GM18507 (cell line): ENCODE measurements around the gene TP53I11.

Source experiments
- DNase-seq: peaks from one replicate; pipeline ENCODE4 v3.0.0; 2011; ENCODE audit warnings: low read depth; ENCODE audit not compliant: insufficient read length; ENCODE audit errors: extremely low spot score
- FAIRE-seq: peaks from 2 replicates; lab custom pipeline; 2011; peaks lifted over from hg19 to GRCh38; lab: Jason Lieb, UNC

TP53I11 gene

DNA sequence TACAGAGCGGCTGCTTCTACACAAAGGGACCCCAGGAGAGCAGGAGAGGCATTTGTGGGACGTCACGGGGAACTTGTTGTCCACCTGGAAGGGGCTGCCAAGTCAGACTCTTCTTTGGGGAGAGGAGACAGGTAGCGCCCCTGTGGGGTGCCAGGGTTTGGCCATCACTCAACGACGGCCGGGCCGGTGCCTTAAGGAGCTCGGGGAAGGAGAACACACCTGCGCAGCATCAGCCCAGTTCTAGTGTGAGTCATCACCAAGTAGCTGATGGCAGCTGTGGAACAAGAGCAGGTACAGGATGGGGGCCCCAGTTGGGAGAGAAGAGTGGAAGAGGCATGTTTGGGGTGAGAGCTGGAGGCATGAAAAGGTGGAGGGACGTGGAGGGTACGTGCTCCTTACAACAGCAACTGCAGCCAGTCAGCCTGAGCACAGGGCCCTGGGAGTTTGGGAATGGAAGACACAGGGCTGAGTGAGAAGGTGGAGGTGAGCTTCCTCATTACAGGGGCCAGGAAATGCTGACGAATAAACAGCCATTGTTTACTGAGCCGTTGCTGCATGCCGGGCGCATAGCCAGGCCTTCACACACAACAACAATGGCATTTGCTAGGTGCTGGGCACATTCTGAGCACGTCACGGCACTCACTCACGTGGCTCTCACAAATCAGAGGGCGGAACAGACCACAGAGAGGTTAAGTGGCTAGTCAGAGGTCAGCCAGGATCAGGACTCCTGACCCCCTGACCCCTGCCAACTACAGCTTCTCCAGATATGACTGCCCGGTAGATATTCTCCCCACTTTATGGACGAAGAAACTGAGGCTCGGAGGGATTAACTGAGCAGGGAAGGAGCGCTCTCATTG lies 29.1 kb upstream of the TP53I11 start:
- no peak for DNase-seq
- no peak for FAIRE-seq

DNA sequence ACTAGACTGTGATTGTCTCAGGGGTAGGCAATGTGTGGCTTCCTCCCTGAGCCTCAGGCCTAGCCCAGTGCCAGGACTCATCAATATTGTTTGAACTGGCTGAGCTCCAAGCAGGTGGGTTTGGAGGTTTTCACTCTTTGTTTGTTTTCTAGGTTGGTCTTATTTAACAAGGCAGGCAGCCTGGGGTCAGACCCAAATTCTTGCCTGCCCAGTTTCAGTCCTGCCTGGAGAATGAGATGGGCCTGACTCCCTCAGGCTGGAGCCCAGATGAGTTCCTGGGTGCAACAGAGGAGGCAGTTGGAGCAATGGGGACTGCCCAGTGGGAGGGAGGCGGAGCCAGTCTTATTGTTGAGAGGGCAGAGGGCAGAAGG lies 28.3 kb upstream of the TP53I11 start:
- DNase-seq (no peak), FAIRE-seq (no peak)

DNA sequence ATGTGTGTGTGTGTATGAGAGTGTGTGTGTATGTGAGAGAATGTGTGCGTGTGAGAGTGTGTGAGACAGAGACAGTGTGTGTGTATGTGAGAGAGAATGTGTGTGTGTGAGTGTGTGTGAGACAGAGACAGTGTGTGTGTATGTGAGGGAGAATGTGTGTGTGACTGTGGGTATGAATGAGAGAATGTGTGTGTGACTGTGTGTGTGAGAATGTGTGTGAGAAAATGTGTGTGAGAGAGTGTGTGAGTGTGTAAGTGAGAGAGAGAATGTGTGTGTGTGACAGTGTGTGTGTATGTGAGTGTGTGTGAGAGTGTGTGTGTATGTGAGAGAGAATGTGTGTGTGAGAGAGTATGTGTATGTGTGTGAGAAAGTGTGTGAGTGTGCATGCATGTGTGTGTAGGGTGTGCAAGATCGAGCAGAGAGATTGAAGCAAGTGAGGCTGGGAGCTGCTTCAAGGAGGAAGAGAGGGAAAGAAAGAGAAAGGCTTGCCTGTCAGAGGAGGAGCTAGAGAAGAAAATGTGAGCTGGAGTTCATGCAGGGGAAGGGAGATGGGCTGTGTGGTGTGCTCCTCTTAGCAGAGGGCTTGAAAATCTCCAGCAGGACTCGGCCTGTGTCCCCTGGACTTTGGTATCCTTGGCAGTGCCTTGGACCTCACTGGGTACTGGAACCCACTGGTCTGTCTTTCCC lies 27.7 kb upstream of the TP53I11 start:
- FAIRE-seq (no peak), DNase-seq (no peak)

DNA sequence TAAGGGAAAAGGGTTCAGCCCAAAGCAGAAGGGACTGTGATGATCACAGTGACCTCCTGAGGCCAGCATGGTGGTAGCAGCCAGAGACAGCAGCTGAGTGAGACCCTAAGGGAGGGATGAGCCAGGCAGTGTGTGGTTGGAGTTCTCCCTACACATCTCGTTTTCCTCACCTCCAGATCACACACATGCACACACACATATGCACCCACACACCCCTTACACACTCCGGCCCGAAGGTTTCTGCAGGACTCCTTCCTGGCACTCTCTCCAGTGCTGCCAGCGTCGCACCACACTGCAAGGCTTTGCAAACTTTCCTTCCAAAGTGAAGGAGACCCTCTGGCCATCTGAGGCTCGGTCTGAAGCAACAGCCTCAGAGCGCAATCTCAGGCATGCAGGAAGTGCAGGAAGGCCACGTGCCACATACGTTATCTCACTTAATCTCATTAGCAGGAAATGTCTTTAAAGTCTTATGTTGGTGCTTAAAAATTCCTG lies 26.9 kb upstream of the TP53I11 start:
- DNase-seq: no peak
- no peak for FAIRE-seq

- FAIRE-seq: no peak
Measured at GRCh38 chr11:44976576-44976975, 25.9 kb upstream of the TP53I11 start.

GRCh38 chr11:44974402-44975000 lies 23.8 kb upstream of the TP53I11 start:
- DNase-seq (no peak), FAIRE-seq (no peak)

More at GRCh38 chr11:44976576-44976975, 25.9 kb upstream of the TP53I11 start:
- DNase-seq: no peak

DNA sequence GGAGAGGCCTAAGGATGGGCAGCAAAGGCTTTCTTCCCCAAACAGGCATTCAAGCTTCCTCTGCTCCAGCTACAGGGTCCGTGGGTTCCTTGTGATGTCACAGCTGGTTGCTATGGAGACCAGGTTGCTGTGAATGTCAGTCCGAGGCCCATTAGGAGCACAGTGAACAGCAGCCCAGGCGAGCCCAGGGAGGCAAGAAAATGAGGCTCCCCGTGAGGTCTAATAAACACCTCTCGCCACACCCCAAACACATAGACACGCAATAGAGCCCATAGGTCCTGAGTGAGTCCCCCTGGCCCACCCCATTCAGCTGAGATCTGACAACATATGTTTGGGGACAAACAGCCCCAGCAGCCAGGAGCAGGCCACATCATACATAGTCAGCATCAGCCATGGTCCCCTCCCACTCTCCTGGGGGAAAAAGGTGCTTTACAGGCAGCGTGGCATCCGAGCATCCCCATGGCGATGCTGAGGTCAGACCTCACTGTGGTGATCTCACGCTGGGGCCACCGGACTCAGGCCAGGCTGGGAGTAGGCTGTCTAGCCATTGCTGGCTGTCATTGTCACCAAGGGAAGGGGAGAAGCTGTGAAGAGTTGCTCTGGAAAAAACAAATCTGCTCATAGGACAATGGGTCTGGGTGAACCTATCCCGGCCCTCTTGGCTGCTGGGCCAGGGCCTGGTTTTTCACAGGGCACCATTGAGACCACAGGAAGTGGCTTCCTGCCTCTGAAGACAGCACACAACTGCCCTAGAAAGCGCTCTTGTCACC lies 23.1 kb upstream of the TP53I11 start:
- FAIRE-seq (no peak), DNase-seq (no peak)

GRCh38 chr11:44972746-44973435 lies 22.2 kb upstream of the TP53I11 start:
- FAIRE-seq: no peak

DNA sequence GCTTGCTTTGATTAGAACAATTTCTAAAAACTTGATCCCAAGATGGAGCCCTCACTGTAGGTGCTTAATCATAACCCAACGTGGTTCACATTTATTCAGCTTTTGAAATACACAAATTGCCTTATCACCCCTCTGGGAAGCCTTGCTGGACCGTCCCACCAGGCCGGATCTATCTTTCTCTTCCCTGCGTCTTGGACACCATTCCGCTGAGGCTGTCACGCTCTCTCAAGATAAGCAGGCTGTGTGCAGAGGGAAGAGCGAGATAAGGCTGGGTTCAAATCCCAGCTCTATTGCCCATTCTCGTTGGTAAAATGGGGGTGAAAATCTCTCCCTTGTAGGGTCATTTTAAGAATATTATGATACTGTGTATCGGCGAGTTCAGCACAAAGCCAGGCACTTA lies 20.5 kb upstream of the TP53I11 start:
- DNase-seq (no peak), FAIRE-seq (no peak)

More at GRCh38 chr11:44972746-44973435, 22.2 kb upstream of the TP53I11 start:
- DNase-seq: no peak

- DNase-seq (no peak), FAIRE-seq (no peak)
Measured at GRCh38 chr11:44970293-44970692, 19.6 kb upstream of the TP53I11 start.

DNA sequence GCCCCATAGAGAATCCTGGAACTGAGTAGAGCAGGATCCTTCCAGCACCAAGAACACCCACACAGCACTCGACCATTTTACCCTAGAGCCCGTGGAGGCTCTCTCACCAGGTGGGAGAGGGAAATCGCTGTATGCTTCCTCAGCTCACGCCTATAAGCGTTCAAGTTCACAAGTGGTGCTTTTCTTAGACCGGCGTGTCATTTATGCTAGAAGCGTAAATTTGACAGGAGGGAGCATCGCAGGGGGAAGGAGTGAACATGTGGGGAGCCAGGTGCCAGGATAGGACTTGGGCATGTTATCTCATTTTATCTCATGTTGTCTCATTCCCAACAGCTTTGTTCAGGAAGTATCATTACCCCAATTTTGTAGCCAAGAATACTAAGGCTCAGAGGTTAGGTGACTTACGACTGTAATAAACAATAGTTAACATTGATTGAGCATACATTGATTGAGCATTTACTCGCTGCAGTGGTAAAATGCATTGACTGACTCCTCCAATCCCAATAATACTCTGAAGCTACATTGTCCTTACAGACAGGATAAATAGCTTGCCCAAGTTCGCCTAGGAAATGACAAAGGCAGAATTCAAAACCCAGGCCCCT lies 19.1 kb upstream of the TP53I11 start:
- DNase-seq (no peak), FAIRE-seq (no peak)

DNA sequence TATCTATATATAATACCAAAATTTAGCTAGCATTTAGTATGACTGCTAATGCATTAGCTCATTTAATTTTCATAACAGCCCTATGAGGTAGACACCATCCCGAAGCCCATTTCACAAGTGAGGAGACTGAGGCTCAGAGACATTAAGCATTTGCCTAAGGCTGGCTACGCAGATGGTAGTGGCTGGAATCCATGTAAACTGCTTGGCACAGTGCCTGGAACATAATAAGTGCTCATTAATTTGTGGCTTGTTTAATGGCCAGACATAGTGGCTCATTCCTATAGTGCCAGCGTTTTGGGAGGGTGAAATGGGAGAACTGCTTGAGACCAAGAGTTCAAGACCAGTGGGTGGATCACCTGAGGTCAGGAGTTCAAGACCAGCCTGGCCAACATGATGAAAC lies 17.8 kb upstream of the TP53I11 start:
- FAIRE-seq (no peak), DNase-seq (no peak)

GRCh38 chr11:44967930-44968496 lies 17.3 kb upstream of the TP53I11 start:
- FAIRE-seq: no peak
- no peak for DNase-seq

GRCh38 chr11:44966694-44967093 lies 16.0 kb upstream of the TP53I11 start:
- DNase-seq: no peak

DNA sequence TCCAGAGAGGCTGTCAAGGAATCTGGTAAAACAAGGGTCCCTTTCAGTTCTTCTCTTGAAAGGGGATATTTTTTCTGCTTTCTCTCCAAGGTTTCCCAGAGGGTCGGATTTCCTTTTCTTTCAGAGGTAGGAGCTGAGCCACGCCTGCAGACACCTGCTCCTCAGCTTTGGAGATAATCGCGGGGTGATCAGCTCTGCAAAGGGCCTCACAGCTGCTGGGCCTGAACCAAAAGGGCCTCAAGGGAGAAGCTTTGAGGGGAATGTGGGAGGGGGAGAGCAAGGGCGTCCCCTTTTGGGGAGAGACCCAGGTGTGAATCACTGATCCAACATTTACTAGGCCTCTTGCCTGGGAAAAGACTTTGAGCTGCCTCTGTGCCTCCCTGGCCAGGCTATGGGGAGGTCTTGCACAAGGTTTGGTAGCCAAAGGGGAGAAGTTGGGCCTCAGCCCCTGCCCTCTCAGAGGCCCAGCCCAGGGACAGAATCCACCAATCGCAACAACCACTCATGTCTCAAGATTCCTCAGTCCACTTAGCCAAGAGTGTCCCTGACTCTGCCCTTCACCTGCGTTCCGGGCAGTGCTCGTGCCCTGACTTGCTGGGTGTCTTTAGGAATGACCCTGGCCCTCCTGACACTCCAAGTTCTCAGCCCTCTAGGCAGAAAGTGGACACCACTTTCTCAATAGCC lies 14.0 kb upstream of the TP53I11 start:
- DNase-seq (no peak), FAIRE-seq (no peak)

More at GRCh38 chr11:44966694-44967093, 16.0 kb upstream of the TP53I11 start:
- no peak for FAIRE-seq

GRCh38 chr11:44963948-44964347 lies 13.3 kb upstream of the TP53I11 start:
- FAIRE-seq (no peak), DNase-seq (no peak)

GRCh38 chr11:44963136-44963535 lies 12.5 kb upstream of the TP53I11 start:
- FAIRE-seq (no peak), DNase-seq (no peak)

DNA sequence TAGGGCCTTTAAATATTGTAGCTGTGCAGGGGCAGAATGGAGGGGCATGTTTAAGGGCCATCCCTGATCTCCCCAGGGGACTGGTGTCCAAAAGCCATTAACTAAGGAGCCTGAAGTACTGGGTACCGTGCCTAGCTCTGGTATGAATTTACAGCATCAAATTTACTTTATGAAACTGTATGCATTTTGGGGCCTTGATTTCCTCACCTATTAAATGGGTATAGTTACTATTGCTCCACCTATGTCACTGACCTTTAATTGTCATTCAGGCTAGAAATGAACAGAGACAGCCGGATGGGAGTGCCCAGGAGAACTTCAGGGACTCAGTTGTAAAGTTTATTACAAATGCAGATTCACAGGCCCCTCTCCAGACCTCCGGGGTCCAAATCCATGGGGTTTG lies 11.8 kb upstream of the TP53I11 start:
- FAIRE-seq: no peak

More for the DNA sequence above, 11.8 kb upstream of the TP53I11 start:
- no peak for DNase-seq
